Measurements from ENCODE around the gene SLC6A6.
A peak's percentile ranks its signal among the peaks of the same experiment; 100 is the strongest.

The SLC6A6 gene

DNA sequence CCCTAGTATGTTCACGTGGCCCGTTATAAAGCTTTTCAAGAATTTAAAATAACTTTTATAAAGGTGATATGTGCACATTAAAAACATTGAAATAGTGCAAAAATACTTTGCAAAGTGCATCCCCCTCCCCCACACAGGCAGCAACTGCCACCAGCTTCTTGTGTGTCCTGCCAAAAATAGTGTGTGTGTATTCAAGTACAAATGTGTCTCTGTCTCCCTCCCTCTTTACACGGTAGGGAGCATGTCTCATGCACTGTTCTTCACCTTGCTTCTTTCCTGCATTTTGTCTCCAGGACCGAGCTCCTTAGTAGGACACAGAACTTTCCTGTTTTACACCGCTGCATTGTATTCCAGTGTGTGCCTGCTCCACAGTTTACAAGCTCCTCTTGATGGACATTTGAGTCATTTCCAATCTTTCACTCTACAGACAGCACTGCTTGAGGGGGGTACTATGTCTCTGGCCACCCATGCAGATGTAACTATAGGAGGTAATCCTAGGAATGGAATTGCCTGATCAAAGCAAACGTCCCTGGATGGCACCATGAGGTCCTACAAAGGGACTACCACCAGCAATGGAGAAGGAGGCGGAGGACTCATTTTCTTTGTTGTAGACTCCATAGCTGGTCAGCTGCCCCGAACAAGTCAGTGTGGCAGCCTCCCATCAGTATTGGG is 52.4 kb downstream of the SLC6A6 start:
- no peak for DNase-seq

DNA sequence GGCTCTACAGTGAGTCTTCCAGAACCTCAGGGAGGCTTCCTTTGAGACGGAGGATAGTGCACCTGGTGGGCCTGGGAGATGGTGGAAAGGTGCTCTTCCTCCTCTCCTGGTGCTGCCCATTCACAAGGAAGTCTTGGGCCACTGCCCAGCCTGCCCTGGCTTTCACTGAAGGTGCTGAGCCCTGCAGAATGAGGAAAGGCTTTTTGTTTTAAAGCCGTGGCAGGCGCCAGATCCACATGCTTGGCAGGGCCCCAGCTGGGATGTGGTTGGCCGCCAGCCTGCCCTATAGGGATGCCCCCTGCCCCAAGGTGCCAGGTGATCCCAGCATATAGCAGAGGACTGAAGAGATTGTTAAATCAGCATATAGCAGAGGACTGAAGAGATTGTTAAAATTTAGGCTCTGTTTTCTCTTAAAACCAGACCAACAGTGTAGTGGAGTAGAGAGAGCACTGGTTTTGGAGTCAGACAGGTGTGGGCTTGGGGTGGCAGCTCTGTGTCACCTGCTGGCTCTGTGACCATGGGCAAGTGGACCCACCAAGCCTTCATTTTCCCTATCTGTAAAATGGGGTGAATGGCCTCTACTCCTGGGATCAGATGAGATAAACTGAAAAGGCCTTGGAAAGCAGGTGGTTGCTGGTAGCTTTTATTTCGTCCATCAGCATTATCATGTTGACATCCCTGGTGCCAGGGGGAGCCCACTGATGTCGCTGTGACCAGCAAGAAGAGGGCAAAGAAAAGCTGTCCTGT is 53.3 kb downstream of the SLC6A6 start:
- no peak for DNase-seq

- no peak for DNase-seq
Measured at GRCh38 chr3:14456794-14457193, 54.4 kb downstream of the SLC6A6 start.

- DNase-seq, result no peak
Measured at GRCh38 chr3:14457481-14457880, 55.1 kb downstream of the SLC6A6 start.

- peak; percentile 22 for DNase-seq
Measured at GRCh38 chr3:14457999-14458398, 55.6 kb downstream of the SLC6A6 start.

GRCh38 chr3:14458434-14459275 is 56.2 kb downstream of the SLC6A6 start:
- DNase-seq, result no peak

- no peak for DNase-seq
Measured at GRCh38 chr3:14459384-14459783, 57.0 kb downstream of the SLC6A6 start.

- DNase-seq, result no peak
Measured at GRCh38 chr3:14459787-14460186, 57.4 kb downstream of the SLC6A6 start.

DNA sequence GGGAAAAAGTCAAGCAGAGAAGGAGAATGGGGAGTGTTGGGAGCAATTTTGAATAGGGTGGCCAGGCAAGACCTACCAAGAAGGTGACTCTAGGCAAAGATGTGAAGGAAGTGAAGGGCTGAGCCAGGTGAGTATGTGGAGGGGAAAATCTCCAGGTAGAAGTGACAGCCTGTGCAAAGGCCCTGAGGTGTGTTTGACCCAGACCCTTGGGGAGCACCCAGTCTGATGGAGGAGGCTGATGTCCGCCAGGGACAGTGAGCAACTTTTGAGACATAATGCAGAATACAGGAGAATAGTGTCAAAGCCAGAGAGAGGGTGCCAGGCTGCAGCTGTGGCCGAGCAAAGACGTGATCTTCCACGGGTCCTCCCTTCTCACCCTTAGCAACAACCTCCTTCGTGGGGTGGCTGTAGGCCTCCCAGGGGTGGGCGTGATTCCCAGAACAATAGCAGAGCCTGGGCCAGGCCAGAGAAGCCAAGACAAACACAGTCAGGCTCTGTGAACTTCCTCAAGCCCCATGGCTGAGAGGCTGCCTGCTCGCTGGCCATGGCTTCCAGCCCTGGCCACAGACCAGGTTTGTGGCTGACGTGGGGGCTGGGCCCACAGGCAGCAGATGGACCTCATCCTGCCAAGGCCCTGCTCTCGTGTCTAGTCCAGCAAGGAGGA is 58.1 kb downstream of the SLC6A6 start:
- DNase-seq, result peak; percentile 94

- DNase-seq, result no peak
Measured at GRCh38 chr3:14461006-14461747, 58.8 kb downstream of the SLC6A6 start.

GRCh38 chr3:14461748-14462324 is 59.4 kb downstream of the SLC6A6 start:
- DNase-seq, result peak; percentile 70

DNA sequence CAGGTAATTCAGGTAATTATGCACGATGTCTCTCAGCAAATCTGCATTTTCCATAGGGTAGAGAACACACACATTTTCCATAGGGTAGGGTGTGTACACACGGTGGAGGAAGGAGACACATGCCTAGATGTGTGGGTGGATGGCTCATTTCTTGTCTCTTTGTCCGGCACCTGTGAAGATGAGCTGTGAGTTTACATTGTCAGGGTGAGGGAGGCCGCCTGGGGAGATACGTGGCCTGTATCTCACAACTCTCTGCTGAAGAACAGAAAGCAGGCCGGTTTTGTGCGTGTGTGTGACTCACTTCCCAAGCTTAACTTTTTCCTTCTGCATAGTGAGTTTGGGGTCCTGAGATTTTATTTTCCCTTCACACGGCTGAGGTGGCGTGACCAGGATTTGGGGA is 60.3 kb downstream of the SLC6A6 start:
- DNase-seq, result no peak

GRCh38 chr3:14463330-14464140 is 61.1 kb downstream of the SLC6A6 start:
- no peak for DNase-seq

DNA sequence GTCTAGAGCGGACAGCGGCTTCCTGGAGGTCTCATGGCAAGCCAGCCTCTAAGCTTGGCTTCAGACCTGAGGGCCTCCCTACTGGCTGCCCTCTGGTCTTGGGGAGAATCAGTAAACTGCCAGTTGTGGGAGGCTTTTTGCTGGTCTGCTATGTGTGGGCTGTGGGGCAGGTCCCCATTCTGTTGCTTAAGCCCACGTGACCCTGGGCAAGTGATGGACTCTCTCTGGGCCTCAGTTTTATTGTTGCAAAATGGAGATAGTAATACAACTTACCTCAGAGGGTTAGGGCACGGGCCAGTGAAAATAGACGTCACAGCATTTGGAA is 61.7 kb downstream of the SLC6A6 start:
- no peak for DNase-seq

- no peak for DNase-seq
Measured at GRCh38 chr3:14464521-14464920, 62.1 kb downstream of the SLC6A6 start.

GRCh38 chr3:14465425-14465824 is 63.0 kb downstream of the SLC6A6 start:
- DNase-seq, result no peak

- no peak for DNase-seq
Measured at GRCh38 chr3:14466179-14466903, 63.9 kb downstream of the SLC6A6 start.

DNA sequence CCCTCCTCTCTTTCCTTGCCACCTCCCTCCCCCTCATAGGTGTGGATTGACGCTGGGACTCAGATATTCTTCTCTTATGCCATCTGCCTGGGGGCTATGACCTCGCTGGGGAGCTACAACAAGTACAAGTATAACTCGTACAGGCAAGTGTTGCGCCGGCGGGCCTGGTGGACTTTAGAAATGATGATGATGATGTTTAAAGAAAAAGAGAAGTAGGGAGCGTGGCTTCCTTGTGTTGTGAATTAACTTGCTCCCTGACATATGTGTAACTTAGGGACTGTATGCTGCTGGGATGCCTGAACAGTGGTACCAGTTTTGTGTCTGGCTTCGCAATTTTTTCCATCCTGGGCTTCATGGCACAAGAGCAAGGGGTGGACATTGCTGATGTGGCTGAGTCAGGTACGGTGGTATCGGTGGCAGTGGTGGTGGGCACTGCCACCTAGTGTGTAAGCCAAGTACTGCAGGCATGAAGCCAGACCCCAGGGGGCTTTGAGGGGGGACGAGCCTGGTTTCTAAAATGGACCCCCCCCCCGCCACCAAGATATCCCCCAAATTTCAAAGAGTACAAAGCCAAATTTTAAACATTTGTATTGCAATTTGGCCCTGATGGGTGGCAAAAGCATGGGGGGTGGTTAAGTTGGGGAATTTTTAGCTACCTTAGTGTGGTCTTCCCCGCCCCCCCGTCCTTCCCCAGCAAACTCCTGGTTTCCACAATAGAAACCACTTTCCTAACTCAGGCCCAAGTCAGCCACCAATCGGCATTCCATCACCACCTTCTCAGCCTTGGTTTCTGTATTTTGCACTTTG is 65.6 kb downstream of the SLC6A6 start:
- DNase-seq, result peak; percentile 50

DNA sequence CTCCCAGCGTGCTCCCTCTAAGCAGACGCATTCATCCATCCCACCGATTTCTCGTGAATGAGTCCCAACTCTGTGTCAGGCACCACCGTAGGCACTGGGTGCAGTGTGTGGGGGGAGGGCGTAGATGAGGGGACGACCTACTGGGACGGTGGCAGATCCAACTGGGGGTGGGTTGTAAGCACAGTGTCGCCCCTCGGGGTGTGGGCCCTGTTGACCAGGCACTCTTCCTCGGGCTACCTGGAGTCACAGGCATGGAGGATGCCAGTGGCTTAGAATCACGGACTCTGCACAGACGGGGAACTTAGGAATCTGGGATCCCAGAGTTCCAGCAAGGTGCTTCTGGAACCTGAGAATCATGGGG is 66.2 kb downstream of the SLC6A6 start:
- DNase-seq, result no peak

Measured in fibroblast of skin of scalp (primary cell).